ENCODE data around the gene PADI1.

GRCh38 chr1:17216078-17216477 lies 11.2 kb downstream of the PADI1 start:
- TF ChIP-seq CTCF (IDR thresholded peaks at IDR 0.05; ENCODE audit: poor library complexity): no peak
- TF ChIP-seq EZH2phosphoT487 (IDR thresholded peaks at IDR 0.05; ENCODE audit: low read depth, severe bottlenecking, unreplicated experiment): no peak
